Heart left ventricle (tissue), 16 donors: ENCODE measurements around the gene SMPX. TPM values are rescaled to one million over a fixed set of nuclear protein-coding genes. Genes with fewer than 3 reads are reported as not detected.

ENCODE experiments used
- ATAC-seq, 4 donors: fragments of 200-7000 bp; cut with Tn5 transposase; one replicate each; pipeline ENCODE4 v1.9.1; 2020 to 2022; ENCODE audit warnings: moderate library complexity in 4 of 4, mild to moderate bottlenecking in 3 of 4, moderate number of reproducible peaks in 1 of 4
- DNase-seq, 5 donors: peaks; one replicate each; pipeline ENCODE4 v3.0.0-alpha.2; 2020
- H3K27ac ChIP-seq, 12 donors: fragments of 200-600 bp; sonication (generic) in 4 of 12; one replicate each; pipeline versions ENCODE4 v1.5.0 to v1.8.0; 2016 to 2022; ENCODE audit warnings: mild to moderate bottlenecking in 2 of 12
- H3K27me3 ChIP-seq, 9 donors: fragments of 200-600 bp; sonication (generic) in 2 of 9; one replicate each; pipeline versions ENCODE4 v1.5.1 to v1.8.0; 2016 to 2022; ENCODE audit warnings: mild to moderate bottlenecking in 3 of 9
- H3K36me3 ChIP-seq, 9 donors: fragments of 200-600 bp; sonication (generic) in 2 of 9; one replicate each; pipeline versions ENCODE4 v1.5.0 to v1.8.0; 2018 to 2022; ENCODE audit warnings: mild to moderate bottlenecking in 2 of 9
- H3K4me1 ChIP-seq, 12 donors: fragments of 200-600 bp; sonication (generic) in 4 of 12; one replicate each; pipeline versions ENCODE4 v1.5.0 to v1.8.0; 2016 to 2022; ENCODE audit warnings: mild to moderate bottlenecking in 3 of 12
- H3K4me3 ChIP-seq, 12 donors: fragments of 200-600 bp; sonication (generic) in 4 of 12; one replicate each; pipeline versions ENCODE4 v1.5.0 to v1.8.0; 2017 to 2022; ENCODE audit warnings: mild to moderate bottlenecking in 9 of 12, moderate library complexity in 4 of 12
- H3K9me3 ChIP-seq, 12 donors: fragments of 200-600 bp; sonication (generic) in 4 of 12; one replicate each; pipeline versions ENCODE4 v1.5.0 to v1.8.0; 2016 to 2022; ENCODE audit warnings: mild to moderate bottlenecking in 1 of 12
- CTCF ChIP-seq, 12 donors: fragments of 200-600 bp; sonication (generic) in 4 of 12; IDR thresholded peaks; one replicate each; pipeline versions ENCODE4 v1.5.0 to v1.8.0; 2018 to 2022; ENCODE audit warnings: antibody characterized with exemption in 12 of 12, mild to moderate bottlenecking in 5 of 12
- POLR2A ChIP-seq, 2 donors: fragments of 450-650 bp; IDR thresholded peaks; one replicate each; pipeline ENCODE4 v1.6.1; 2017; ENCODE audit warnings: antibody characterized with exemption in 2 of 2, mild to moderate bottlenecking in 2 of 2, moderate library complexity in 2 of 2
- WGBS, 4 donors: extraction: QIAGEN DNeasy Blood & Tissue Kit in 2 of 4; methylation state at CpG; one replicate each; pipeline versions ENCODE4 v1.1.5 to v1.1.7; 2013 to 2018; 5-methylcytosine and 5-hydroxymethylcytosine counted together
- intact Hi-C, 10 donors: fragments of 100-400 bp; cut with DNase I; formaldehyde crosslinking; loops; one replicate each; pipeline versions ENCODE4 v1.11.1 to v1.14.2; 2022
- polyA plus RNA-seq, 2 donors: library from polyadenylated mRNA; stranded (reverse); fragments of 200-250 nt; gene quantifications; one replicate each; pipeline ENCODE4 v1.2.3, GENCODE V29; 2013
- total RNA-seq, 9 donors: library from RNA; depleted of rRNA in 2 of 9; stranded (reverse); fragments of >200 nt in 2 of 9; fragmentation: NEBNext Ultra II Directional in 3 of 9; extraction: Animal tissue kit (Norgen Biotek cat#: 25700) in 3 of 9; gene quantifications; one replicate each; pipeline versions ENCODE4 v1.1.0 to v1.2.4, GENCODE V29; 2016 to 2023
- donor health status: ischemic (EF 13 %, LVEDD 7.1; RV severe dilation, severe dysfunction).
- donor health status: healthy with polysubstance abuse.
- donor health status: DM: no; HTN: yes; CAD: no.
- donor health status: DM: no; HTN: no; CAD: no.
- donor health status: ischemic (EF 25% LVEDD 6.9; RV normal size, moderate dysfunction).
- donor health status: ischemic (EF 25% LVEDD 5.7; RV mildly dilated, moderate dysfunction).
- donor health status: healthy.
- donor health status: DM: yes; HTN: yes; CAD: no.
- donor health status: ischemic (EF 35%, LVEDD 5.7; RV mildly dilated, moderate dysfunction).
- donor health status: nonischemic (EF 11% LVEDD 7.7; RV severe dilation, severe dysfunction).
- donor health status: DM: yes; HTN: yes; CAD: no.
- donor health status: PGD.
- donor health status: ischemic (EF 29% LVEDD 5.4; RV normal size, mild dysfunction).
- donor health status: nonischemic (EF 23%, LVEDD 6.1; RV moderate dilation, normal function).

SMPX gene
- total and polyA plus RNA-seq, 11 donors, result 340 to 972 (median 694) TPM

GRCh38 chrX:21770631-21771321, 12.9 kb upstream of the SMPX start:
- H3K4me3 ChIP-seq, result no peak overlapping the region
- 71 to 80% (median 78%) methylated on average over 10 of the region's 10 CpGs for WGBS, 4 donors

GRCh38 chrX:21766101-21766500, 8.2 kb upstream of the SMPX start:
- no peaks in the 10 kb centered on the region for H3K9me3 ChIP-seq
- no peak overlapping the region for H3K4me3 ChIP-seq
- peaks cover 0 to 11% (median 0%) of the 10 kb centered on the region in 9 donors for H3K27me3 ChIP-seq
- TF ChIP-seq CTCF (IDR thresholded peaks at IDR 0.05) (no peak), POLR2A (IDR thresholded peaks at IDR 0.05) (no peak)
- ATAC-seq, result no peak
- H3K27ac ChIP-seq, result no peak overlapping the region
- H3K4me1 ChIP-seq, result no peaks in the 10 kb centered on the region
- DNase-seq, result no peak
- H3K36me3 ChIP-seq, result no peaks in the 10 kb centered on the region
- intact Hi-C loops, result loop anchor here in 1 of 10 donors (10.0 kb wide), 1 partner anchor 69 kb away; the partner anchor contains the start of gene MBTPS2

More at GRCh38 chrX:21770631-21771321, 12.9 kb upstream of the SMPX start:
- Histone ChIP-seq H3K4me1 (no peaks in the 10 kb centered on the region), H3K36me3 (no peaks in the 10 kb centered on the region), H3K27ac (no peak overlapping the region), H3K27me3 (peaks cover 0 to 11% (median 0%) of the 10 kb centered on the region in 9 donors), H3K9me3 (peaks cover 0 to 2% (median 0%) of the 10 kb centered on the region in 12 donors)
- TF ChIP-seq CTCF (IDR thresholded peaks at IDR 0.05) (no peak), POLR2A (IDR thresholded peaks at IDR 0.05) (no peak)
- ATAC-seq (no peak), DNase-seq (no peak)
- intact Hi-C loops, result no loop called here

GRCh38 chrX:21764008-21764407, 6.1 kb upstream of the SMPX start:
- DNase-seq (no peak), ATAC-seq (no peak)
- intact Hi-C loops, result loop anchor here in 1 of 10 donors (10.0 kb wide), 1 partner anchor 71 kb away; the partner anchor contains the start of gene MBTPS2
- H3K27ac ChIP-seq, result no peak overlapping the region
- H3K4me1 ChIP-seq, result no peaks in the 10 kb centered on the region
- H3K4me3 ChIP-seq, result no peak overlapping the region
- TF ChIP-seq POLR2A (IDR thresholded peaks at IDR 0.05), result no peak
- TF ChIP-seq CTCF (IDR thresholded peaks at IDR 0.05), result no peak
- no peaks in the 10 kb centered on the region for H3K9me3 ChIP-seq
- WGBS, 4 donors, result 75 to 86% (median 83%) methylated on average over 3 of the region's 3 CpGs
- H3K36me3 ChIP-seq, result no peaks in the 10 kb centered on the region
- peaks cover 0 to 6% (median 0%) of the 10 kb centered on the region in 9 donors for H3K27me3 ChIP-seq

- Histone ChIP-seq H3K9me3 (no peaks in the 10 kb centered on the region), H3K27ac (peak overlapping the region; percentile 29 to 95 (median 82)), H3K27me3 (peaks cover 0 to 4% (median 0%) of the 10 kb centered on the region in 9 donors), H3K36me3 (peaks cover 0 to under 1% (median 0%) of the 10 kb centered on the region in 9 donors), H3K4me1 (peaks cover 0 to 3% (median 0%) of the 10 kb centered on the region in 12 donors), H3K4me3 (no peak overlapping the region)
- peak in 3 of 12 donors; percentile 13 to 41 (median 33) for TF ChIP-seq CTCF (IDR thresholded peaks at IDR 0.05)
- TF ChIP-seq POLR2A (IDR thresholded peaks at IDR 0.05), result no peak
- no peak for DNase-seq
- intact Hi-C loops, result loop anchor here in 4 of 10 donors (5.0 to 10.0 kb wide), 4 partner anchors 39 to 216 kb away; partner anchors contain the start of genes MBTPS2 (in 2 of the 4) and SMS (in 1 of the 4)
- 25 to 41% (median 30%) methylated on average over 1 of the region's 1 CpG for WGBS, 4 donors
- peak; percentile 47 to 62 (median 54) for ATAC-seq
Observed at GRCh38 chrX:21758488-21758887, 572 bp upstream of the SMPX start.
